Fibroblast of lung (primary cell): ENCODE measurements around the gene GPR34. TPM values are rescaled to one million over a fixed set of nuclear protein-coding genes. Genes with fewer than 3 reads are reported as not detected.

Experiments used
- DNase-seq, 2 donors: peaks; one replicate each; pipeline versions ENCODE4 v3.0.0 to v3.0.0-alpha.2; 2010; ENCODE audit warnings: low read depth in 2 of 2
- H2AFZ ChIP-seq: 2 replicates; pipeline ENCODE4 v1.5.1; 2012; ENCODE audit warnings: low read length, control low read depth, inconsistent platforms
- H3K27ac ChIP-seq: 2 replicates; pipeline ENCODE4 v1.5.1; 2011; ENCODE audit warnings: low read length, control low read depth; ENCODE audit not compliant: insufficient read depth
- H3K27me3 ChIP-seq: 2 replicates; pipeline ENCODE4 v1.5.1; 2011; ENCODE audit warnings: mild to moderate bottlenecking, low read length; ENCODE audit not compliant: control insufficient read depth, insufficient read depth
- H3K36me3 ChIP-seq: 2 replicates; pipeline ENCODE4 v1.5.1; 2011; ENCODE audit warnings: low read length; ENCODE audit not compliant: control insufficient read depth, insufficient read depth
- H3K4me1 ChIP-seq: 2 replicates; pipeline ENCODE4 v1.5.1; 2011; ENCODE audit warnings: low read length; ENCODE audit not compliant: control insufficient read depth, insufficient read depth; ENCODE audit errors: extremely low read depth
- H3K4me2 ChIP-seq: 2 replicates; pipeline ENCODE4 v1.5.1; 2011; ENCODE audit warnings: low read length, control low read depth; ENCODE audit not compliant: insufficient read depth; ENCODE audit errors: extremely low read depth
- H3K4me3 ChIP-seq, 4 experiments: fragments of 200-600 bp in 1 of 4; sonication (generic) in 1 of 4; replicated peaks in 1 of 4; 2 replicates each; pipeline ENCODE4 v1.5.1; 2011 to 2016; ENCODE audit warnings: low read length in 4 of 4, low read depth in 3 of 4, mild to moderate bottlenecking in 3 of 4, control low read depth in 2 of 4, inconsistent platforms in 1 of 4, mixed read lengths in 1 of 4; ENCODE audit not compliant: insufficient read depth in 1 of 4; ENCODE audit errors: control extremely low read depth in 1 of 4
- H3K79me2 ChIP-seq: 2 replicates; pipeline ENCODE4 v1.5.1; 2012; ENCODE audit warnings: mild to moderate bottlenecking, low read length, inconsistent platforms; ENCODE audit not compliant: control insufficient read depth, insufficient read depth
- H3K9ac ChIP-seq: 2 replicates; pipeline ENCODE4 v1.5.1; 2011; ENCODE audit warnings: mild to moderate bottlenecking, low read length, control low read depth; ENCODE audit not compliant: insufficient read depth
- H3K9me3 ChIP-seq: 2 replicates; pipeline ENCODE4 v1.5.1; 2012; ENCODE audit warnings: low read depth, low read length; ENCODE audit not compliant: control insufficient read depth, insufficient read depth
- H4K20me1 ChIP-seq: 2 replicates; pipeline ENCODE4 v1.5.1; 2011; ENCODE audit warnings: low read length; ENCODE audit not compliant: control insufficient read depth, insufficient read depth; ENCODE audit errors: extremely low read depth
- CTCF ChIP-seq, 2 donors: IDR thresholded peaks in 1 of 2; conservative IDR thresholded peaks in 1 of 2; 1 replicate in 1 of 2; 2 replicates in 1 of 2; pipeline ENCODE4 v1.5.1; 2011 to 2012; ENCODE audit warnings: low read length in 2 of 2, control low read depth in 1 of 2, inconsistent platforms in 1 of 2, low read depth in 1 of 2, mild to moderate bottlenecking in 1 of 2
- EZH2 ChIP-seq: IDR thresholded peaks from 2 replicates; pipeline ENCODE4 v1.5.1; 2012; ENCODE audit warnings: low read length, control low read depth, mild to moderate bottlenecking; ENCODE audit errors: missing control alignments
- polyA plus RNA-seq, 2 donors: library from polyadenylated mRNA; depleted of rRNA in 1 of 2; stranded (reverse) in 1 of 2; unstranded in 1 of 2; fragments of >200 nt; gene quantifications; 2 replicates each; pipeline ENCODE4 v1.2.1, GENCODE V29; 2011 to 2012; ENCODE audit warnings: missing spikeins in 1 of 2
- total RNA-seq: library from RNA; depleted of rRNA; stranded (reverse); fragments of >200 nt; gene quantifications from 2 replicates; pipeline ENCODE4 v1.2.1, GENCODE V29; 2014

The GPR34 gene
- total and polyA plus RNA-seq, 2 donors (not counting 1 experiment from before 2014, with no cell fraction given), result not detected

- no peaks in the 10 kb centered on the region for H3K4me1 ChIP-seq
- TF ChIP-seq EZH2, result no peak
- TF ChIP-seq CTCF (conservative IDR thresholded peaks at IDR 0.05 in 1 of 2, IDR thresholded peaks at IDR 0.05 in 1 of 2; ENCODE audit: low read depth in 1 of 2, low read length in 2 of 2), result no peak
Observed at GRCh38 chrX:41707218-41707617, 18.4 kb downstream of the GPR34 start.

GRCh38 chrX:41708486-41708885 is 19.7 kb downstream of the GPR34 start:
- Histone ChIP-seq H3K4me2 (no peak overlapping the region), H3K27ac (no peak overlapping the region), H3K9me3 (no peaks in the 10 kb centered on the region), H3K4me3 (no peak overlapping the region), H3K36me3 (no peaks in the 10 kb centered on the region), H4K20me1 (no peaks in the 10 kb centered on the region), H3K4me1 (no peaks in the 10 kb centered on the region), H3K79me2 (no peaks in the 10 kb centered on the region), H2AFZ (no peak overlapping the region), H3K9ac (no peak overlapping the region), H3K27me3 (no peaks in the 10 kb centered on the region)
- DNase-seq, result peak in 1 of 2 donors; percentile 0
- TF ChIP-seq CTCF (conservative IDR thresholded peaks at IDR 0.05 in 1 of 2, IDR thresholded peaks at IDR 0.05 in 1 of 2; ENCODE audit: low read depth in 1 of 2, low read length in 2 of 2) (no peak), EZH2 (no peak)

More at GRCh38 chrX:41707218-41707617, 18.4 kb downstream of the GPR34 start:
- no peaks in the 10 kb centered on the region for H3K79me2 ChIP-seq
- no peak for DNase-seq
- H3K36me3 ChIP-seq, result no peaks in the 10 kb centered on the region
- H3K4me2 ChIP-seq, result no peak overlapping the region
- H3K27me3 ChIP-seq, result no peaks in the 10 kb centered on the region
- no peak overlapping the region for H3K9ac ChIP-seq
- no peak overlapping the region for H2AFZ ChIP-seq
- H4K20me1 ChIP-seq, result no peaks in the 10 kb centered on the region
- H3K27ac ChIP-seq, result no peak overlapping the region
- no peaks in the 10 kb centered on the region for H3K9me3 ChIP-seq
- H3K4me3 ChIP-seq, result no peak overlapping the region

- no peaks in the 10 kb centered on the region for H3K9me3 ChIP-seq
- no peak for DNase-seq
Observed at GRCh38 chrX:41711021-41711667, 22.4 kb downstream of the GPR34 start.

More at GRCh38 chrX:41711021-41711667, 22.4 kb downstream of the GPR34 start:
- no peaks in the 10 kb centered on the region for H3K36me3 ChIP-seq
- no peak overlapping the region for H3K27ac ChIP-seq
- H2AFZ ChIP-seq, result no peak overlapping the region
- H3K4me1 ChIP-seq, result no peaks in the 10 kb centered on the region
- H4K20me1 ChIP-seq, result no peaks in the 10 kb centered on the region
- no peaks in the 10 kb centered on the region for H3K27me3 ChIP-seq
- no peak for TF ChIP-seq CTCF (conservative IDR thresholded peaks at IDR 0.05 in 1 of 2, IDR thresholded peaks at IDR 0.05 in 1 of 2; ENCODE audit: low read depth in 1 of 2, low read length in 2 of 2)
- no peak for TF ChIP-seq EZH2
- H3K4me2 ChIP-seq, result no peak overlapping the region
- no peak overlapping the region for H3K4me3 ChIP-seq
- H3K9ac ChIP-seq, result no peak overlapping the region
- H3K79me2 ChIP-seq, result no peaks in the 10 kb centered on the region
